Measurements from ENCODE around the gene FOXB1. TPM values are rescaled to one million over a fixed set of nuclear protein-coding genes. Genes with fewer than 3 reads are reported as not detected.

FOXB1 gene
- total and polyA plus RNA-seq, 9 of the 15 experiments (the other 6 are each of a cell fraction or from before 2014, with no cell fraction given), result not detected

DNA sequence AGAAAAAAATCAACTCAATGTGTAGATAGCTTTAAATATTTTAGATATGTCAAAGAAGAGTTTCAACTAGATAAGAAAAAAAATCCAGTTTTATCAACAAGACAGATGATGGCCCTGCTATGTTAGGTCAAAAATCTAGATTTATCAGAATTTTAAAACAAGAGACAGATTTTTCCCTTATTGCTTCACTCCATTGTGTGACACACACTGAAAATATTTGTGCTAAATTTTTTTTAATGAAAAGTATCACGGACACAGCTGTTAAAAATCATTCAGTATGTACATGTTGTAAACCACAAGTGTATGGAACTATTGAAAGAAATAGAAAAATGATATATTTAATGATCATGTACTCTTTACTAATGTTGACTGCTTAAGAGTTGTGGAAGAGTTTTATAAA is 43.6 kb downstream of the FOXB1 start (continued):
- TF ChIP-seq FOXJ3 (CRISPR knock-in tag; IDR thresholded peaks at IDR 0.05) (no peak), EWSR1 (IDR thresholded peaks at IDR 0.05; ENCODE audit: borderline replicate concordance, low read depth, partially characterized antibody) (no peak), ZNF584 (CRISPR knock-in tag; IDR thresholded peaks at IDR 0.05; ENCODE audit: low read depth) (no peak), NR4A1 (CRISPR knock-in tag; IDR thresholded peaks at IDR 0.05) (no peak), NR4A1 (tag; IDR thresholded peaks at IDR 0.05) (no peak), ZNF311 (CRISPR knock-in tag; IDR thresholded peaks at IDR 0.05) (no peak), TSC22D4 (tag; IDR thresholded peaks at IDR 0.05) (no peak), TGIF2 (CRISPR knock-in tag; IDR thresholded peaks at IDR 0.05) (no peak)
- TF ChIP-seq, protein P1, sequence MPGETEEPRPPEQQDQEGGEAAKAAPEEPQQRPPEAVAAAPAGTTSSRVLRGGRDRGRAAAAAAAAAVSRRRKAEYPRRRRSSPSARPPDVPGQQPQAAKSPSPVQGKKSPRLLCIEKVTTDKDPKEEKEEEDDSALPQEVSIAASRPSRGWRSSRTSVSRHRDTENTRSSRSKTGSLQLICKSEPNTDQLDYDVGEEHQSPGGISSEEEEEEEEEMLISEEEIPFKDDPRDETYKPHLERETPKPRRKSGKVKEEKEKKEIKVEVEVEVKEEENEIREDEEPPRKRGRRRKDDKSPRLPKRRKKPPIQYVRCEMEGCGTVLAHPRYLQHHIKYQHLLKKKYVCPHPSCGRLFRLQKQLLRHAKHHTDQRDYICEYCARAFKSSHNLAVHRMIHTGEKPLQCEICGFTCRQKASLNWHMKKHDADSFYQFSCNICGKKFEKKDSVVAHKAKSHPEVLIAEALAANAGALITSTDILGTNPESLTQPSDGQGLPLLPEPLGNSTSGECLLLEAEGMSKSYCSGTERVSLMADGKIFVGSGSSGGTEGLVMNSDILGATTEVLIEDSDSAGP (CRISPR knock-in tag; IDR thresholded peaks at IDR 0.05), result no peak
- TF ChIP-seq, protein P2, sequence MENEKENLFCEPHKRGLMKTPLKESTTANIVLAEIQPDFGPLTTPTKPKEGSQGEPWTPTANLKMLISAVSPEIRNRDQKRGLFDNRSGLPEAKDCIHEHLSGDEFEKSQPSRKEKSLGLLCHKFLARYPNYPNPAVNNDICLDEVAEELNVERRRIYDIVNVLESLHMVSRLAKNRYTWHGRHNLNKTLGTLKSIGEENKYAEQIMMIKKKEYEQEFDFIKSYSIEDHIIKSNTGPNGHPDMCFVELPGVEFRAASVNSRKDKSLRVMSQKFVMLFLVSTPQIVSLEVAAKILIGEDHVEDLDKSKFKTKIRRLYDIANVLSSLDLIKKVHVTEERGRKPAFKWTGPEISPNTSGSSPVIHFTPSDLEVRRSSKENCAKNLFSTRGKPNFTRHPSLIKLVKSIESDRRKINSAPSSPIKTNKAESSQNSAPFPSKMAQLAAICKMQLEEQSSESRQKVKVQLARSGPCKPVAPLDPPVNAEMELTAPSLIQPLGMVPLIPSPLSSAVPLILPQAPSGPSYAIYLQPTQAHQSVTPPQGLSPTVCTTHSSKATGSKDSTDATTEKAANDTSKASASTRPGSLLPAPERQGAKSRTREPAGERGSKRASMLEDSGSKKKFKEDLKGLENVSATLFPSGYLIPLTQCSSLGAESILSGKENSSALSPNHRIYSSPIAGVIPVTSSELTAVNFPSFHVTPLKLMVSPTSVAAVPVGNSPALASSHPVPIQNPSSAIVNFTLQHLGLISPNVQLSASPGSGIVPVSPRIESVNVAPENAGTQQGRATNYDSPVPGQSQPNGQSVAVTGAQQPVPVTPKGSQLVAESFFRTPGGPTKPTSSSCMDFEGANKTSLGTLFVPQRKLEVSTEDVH (IDR thresholded peaks at IDR 0.05; ENCODE audit: low read depth, partially characterized antibody), result no peak
- TF ChIP-seq, protein P3, sequence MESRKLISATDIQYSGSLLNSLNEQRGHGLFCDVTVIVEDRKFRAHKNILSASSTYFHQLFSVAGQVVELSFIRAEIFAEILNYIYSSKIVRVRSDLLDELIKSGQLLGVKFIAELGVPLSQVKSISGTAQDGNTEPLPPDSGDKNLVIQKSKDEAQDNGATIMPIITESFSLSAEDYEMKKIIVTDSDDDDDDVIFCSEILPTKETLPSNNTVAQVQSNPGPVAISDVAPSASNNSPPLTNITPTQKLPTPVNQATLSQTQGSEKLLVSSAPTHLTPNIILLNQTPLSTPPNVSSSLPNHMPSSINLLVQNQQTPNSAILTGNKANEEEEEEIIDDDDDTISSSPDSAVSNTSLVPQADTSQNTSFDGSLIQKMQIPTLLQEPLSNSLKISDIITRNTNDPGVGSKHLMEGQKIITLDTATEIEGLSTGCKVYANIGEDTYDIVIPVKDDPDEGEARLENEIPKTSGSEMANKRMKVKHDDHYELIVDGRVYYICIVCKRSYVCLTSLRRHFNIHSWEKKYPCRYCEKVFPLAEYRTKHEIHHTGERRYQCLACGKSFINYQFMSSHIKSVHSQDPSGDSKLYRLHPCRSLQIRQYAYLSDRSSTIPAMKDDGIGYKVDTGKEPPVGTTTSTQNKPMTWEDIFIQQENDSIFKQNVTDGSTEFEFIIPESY (CRISPR knock-in tag; IDR thresholded peaks at IDR 0.05), result no peak
